HG03457 (cell line): Measurements from ENCODE around the gene TRIP6.

Source experiments
- ATAC-seq: cut with Tn5 transposase; IDR thresholded peaks from one replicate; pipeline ENCODE4 v1.9.1; 2021; ENCODE audit warnings: moderate number of reproducible peaks; ENCODE audit not compliant: unreplicated experiment

The TRIP6 gene

GRCh38 chr7:100867040-100867775 lies at the start of gene TRIP6:
TSS of gene TRIP6 (plus strand) at chr7:100867387. CDS start at chr7:100867498, 111 bp downstream.
- ATAC-seq = no peak

- no peak for ATAC-seq
Observed at GRCh38 chr7:100818366-100818765, 48.8 kb upstream of the TRIP6 start.

GRCh38 chr7:100818825-100819224 lies 48.4 kb upstream of the TRIP6 start:
- no peak for ATAC-seq

GRCh38 chr7:100819586-100819985 lies 47.6 kb upstream of the TRIP6 start:
- no peak for ATAC-seq

- no peak for ATAC-seq
Observed at GRCh38 chr7:100822236-100823139, 44.7 kb upstream of the TRIP6 start.

- ATAC-seq = no peak
Observed at GRCh38 chr7:100823140-100823525, 44.1 kb upstream of the TRIP6 start.

GRCh38 chr7:100823534-100823933 lies 43.7 kb upstream of the TRIP6 start:
- no peak for ATAC-seq

- no peak for ATAC-seq
Observed at GRCh38 chr7:100824499-100825214, 42.5 kb upstream of the TRIP6 start.

GRCh38 chr7:100825215-100825671 lies 41.9 kb upstream of the TRIP6 start:
- ATAC-seq = no peak

- no peak for ATAC-seq
Observed at GRCh38 chr7:100825751-100826513, 41.3 kb upstream of the TRIP6 start.

GRCh38 chr7:100826514-100827329 lies 40.5 kb upstream of the TRIP6 start:
- no peak for ATAC-seq

- ATAC-seq = no peak
Observed at GRCh38 chr7:100827330-100828226, 39.6 kb upstream of the TRIP6 start, which contains the start of gene EPHB4. TSS of gene EPHB4 (minus strand) at chr7:100827523. CDS start at chr7:100827030, 493 bp downstream.

GRCh38 chr7:100829150-100829716 lies 38.0 kb upstream of the TRIP6 start:
- ATAC-seq = no peak

- no peak for ATAC-seq
Observed at GRCh38 chr7:100830396-100830795, 36.8 kb upstream of the TRIP6 start.

GRCh38 chr7:100832281-100832633 lies 34.9 kb upstream of the TRIP6 start:
- ATAC-seq = no peak

GRCh38 chr7:100835903-100836811 lies 31.0 kb upstream of the TRIP6 start:
- no peak for ATAC-seq

- no peak for ATAC-seq
Observed at GRCh38 chr7:100836812-100837098, 30.4 kb upstream of the TRIP6 start.
